WI38 (cell line): ENCODE measurements around the gene SPTLC1.

Source experiments
- H3K4me3 ChIP-seq: 2 replicates; pipeline ENCODE4 v1.5.1; 2011; ENCODE audit warnings: low read depth, mild to moderate bottlenecking, control low read depth, low read length
- CTCF ChIP-seq: IDR thresholded peaks from 2 replicates; pipeline ENCODE4 v1.5.1; 2012; ENCODE audit warnings: low read depth, mild to moderate bottlenecking, control low read depth, low read length

Gene SPTLC1

GRCh38 chr9:92047500-92047899 is 67.7 kb downstream of the SPTLC1 start:
- H3K4me3 ChIP-seq, result no peak overlapping the region
- TF ChIP-seq CTCF, result no peak

- no peak overlapping the region for H3K4me3 ChIP-seq
- TF ChIP-seq CTCF, result no peak
Observed at GRCh38 chr9:92046676-92047075, 68.5 kb downstream of the SPTLC1 start.

GRCh38 chr9:92044936-92045335 is 70.3 kb downstream of the SPTLC1 start:
- no peak overlapping the region for H3K4me3 ChIP-seq
- no peak for TF ChIP-seq CTCF

GRCh38 chr9:92043002-92043401 is 72.2 kb downstream of the SPTLC1 start:
- no peak for TF ChIP-seq CTCF

GRCh38 chr9:92042260-92042659 is 73.0 kb downstream of the SPTLC1 start:
- no peak for TF ChIP-seq CTCF

More at GRCh38 chr9:92043002-92043401, 72.2 kb downstream of the SPTLC1 start:
- no peak overlapping the region for H3K4me3 ChIP-seq

GRCh38 chr9:92036756-92037155 is 78.5 kb downstream of the SPTLC1 start:
- TF ChIP-seq CTCF, result no peak
- H3K4me3 ChIP-seq, result no peak overlapping the region

More at GRCh38 chr9:92042260-92042659, 73.0 kb downstream of the SPTLC1 start:
- no peak overlapping the region for H3K4me3 ChIP-seq

- no peak overlapping the region for H3K4me3 ChIP-seq
- TF ChIP-seq CTCF, result no peak
Observed at GRCh38 chr9:92036411-92036746, 78.8 kb downstream of the SPTLC1 start.
